Retina (tissue), 1 donor: ENCODE data around the gene GNG7.

Source experiments
- DNase-seq: peaks from one replicate; pipeline ENCODE4 v3.0.0-alpha.2; 2016

Gene GNG7

DNA sequence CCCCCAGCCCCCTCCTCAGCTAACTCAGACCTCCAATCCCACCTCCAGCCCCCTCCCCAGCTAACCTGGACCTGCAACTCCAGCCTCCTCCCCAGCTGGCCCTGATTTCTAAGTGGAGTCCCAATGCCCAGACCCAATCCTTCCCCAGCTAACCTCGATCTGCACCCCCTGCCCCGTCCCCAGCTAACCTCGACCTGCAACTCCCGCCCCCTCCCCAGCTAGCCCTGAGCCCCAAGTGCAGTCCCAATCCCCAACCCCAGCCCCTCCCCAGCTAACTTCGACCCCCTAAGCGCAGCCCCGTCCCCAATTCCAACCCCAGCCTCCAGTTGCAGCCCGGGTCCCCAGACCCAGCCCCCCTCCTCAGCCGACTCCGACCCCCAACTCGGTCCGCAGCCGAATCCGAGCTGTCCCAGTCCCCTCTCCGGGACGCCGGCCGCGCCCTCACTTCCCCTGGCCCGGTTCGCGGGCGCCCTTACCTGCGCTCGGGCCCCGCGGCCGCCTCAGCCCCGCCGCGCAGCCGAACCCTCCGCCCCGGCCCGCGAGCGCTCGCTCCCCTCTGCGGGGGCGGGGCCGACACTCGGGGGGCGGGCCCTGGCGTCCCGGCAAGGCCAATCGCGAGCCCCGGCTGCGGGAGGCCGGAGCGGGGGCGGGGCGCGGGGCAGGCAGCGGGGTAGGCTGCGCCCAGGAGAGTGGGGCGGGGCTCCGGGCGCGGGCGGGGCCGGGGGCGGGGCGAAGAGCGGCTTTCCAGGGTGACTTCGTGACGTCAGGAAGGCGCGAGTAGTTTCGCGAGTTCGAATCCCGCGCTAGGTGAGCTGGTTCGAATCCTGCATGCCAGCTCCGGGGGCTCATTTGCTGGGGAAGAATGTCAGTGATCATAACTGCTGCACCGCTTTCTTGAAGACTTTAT is at the start of gene GNG7:
Gene GNG7, minus strand, starts transcription at position 525 of the 907 bp plus-strand sequence. CDS start 182,006 bp downstream, outside the sequence.
- DNase-seq = peak; percentile 57

DNA sequence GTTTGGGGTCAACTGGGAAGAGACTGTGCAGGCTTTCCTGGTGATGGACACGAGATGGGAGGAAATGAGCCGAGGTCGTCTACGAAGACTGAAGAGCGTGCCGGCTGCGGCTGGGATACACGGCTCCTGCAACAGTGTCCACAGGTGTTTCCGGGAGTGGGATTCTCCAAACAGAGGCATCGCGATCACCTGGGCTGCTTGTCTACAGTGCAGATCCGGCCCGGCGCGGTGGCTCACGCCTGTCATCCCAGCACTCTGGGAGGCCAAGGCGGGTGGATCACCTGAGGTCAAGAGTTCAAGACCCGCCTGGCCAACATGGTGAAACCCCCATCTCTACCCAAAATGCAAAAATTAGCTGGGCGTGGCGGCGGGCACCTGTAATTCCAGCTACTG is 48.9 kb upstream of the GNG7 start:
- DNase-seq = no peak

DNA sequence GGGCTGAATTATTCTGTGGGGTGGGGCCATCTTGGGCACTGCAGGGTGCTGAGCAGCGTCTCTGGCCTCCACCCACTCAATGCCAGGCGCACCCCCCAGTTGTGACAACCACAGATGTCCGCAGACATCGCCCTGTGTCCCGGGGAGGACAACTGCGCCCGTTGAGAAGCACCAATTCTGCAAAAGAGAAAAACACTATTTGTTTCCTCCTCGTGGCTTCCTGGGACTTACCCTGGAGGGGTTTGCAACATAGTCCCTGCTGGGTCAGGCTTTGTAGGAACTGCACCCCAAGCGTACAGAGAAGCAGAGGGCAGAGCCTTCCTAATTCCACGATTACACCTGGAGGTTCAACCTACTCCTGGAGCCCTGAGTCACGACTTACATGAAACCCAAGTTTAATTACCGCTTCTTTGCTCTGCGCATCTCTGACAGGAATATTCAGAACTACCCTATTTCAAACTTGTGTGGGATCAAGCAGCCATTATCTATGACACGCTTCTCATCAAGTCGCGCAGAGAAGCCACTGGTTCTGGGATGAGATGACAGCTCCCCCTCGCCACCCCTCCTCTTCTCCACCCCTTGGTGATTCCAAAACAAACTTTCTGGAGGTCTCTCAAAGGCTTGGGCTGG is 48.4 kb upstream of the GNG7 start:
- DNase-seq = no peak

DNA sequence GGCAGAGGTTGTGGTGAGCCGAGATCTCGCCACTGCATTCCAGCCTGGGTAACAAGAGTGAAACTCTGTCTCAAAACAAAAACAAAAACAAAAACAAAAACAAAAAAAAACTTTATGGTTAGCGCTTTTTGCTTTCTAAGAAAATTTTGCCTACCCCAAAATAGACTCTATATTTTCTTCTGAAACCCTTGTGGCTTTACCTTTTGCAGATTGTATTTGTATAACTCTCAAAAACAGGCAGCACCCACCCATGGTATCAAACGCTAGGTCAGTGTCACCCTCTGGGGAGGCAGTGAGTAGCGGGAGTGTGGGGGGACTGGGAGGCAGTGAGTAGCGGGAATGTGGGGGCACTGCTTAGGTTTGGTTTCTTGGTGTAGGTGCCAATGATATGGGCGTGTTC is 44.9 kb upstream of the GNG7 start:
- DNase-seq = no peak

DNA sequence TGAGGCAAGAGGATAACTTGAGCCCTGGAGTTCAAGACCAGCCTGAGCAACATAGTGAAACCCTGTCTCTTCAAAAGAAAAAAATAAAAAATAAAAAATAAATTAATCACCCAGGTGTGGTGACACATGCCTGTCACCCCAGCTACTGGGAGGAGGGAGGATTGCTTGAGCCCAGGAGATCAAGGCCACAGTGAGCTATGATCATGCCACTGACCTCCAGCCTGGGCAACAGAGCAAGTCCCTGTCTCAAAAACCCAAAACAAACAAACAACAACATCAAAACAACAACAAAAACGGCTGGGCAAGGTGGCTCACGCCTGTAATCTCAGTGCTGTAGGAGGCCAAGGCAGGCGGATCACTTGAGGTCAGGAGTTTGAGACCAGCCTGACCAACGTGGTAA is 41.6 kb upstream of the GNG7 start:
- no peak for DNase-seq

DNA sequence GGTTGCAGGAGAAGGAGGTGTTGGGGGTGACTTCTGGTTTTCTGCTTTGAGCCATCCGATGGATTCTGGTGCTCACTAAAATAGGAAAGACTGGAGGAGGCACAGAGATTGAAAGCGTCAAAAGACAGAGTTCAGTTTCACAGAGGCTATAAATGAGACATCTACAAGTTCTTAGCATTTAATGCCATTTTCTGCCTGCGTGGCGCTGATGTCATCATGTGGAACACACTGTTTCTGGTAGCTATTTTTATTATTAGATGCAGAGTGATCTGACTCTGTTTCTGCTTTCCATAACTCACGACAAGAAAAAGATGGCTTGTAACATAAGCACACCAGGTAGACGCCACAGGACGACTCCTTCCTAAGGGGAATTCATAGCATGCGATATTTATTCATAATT is 40.6 kb upstream of the GNG7 start:
- DNase-seq = no peak

DNA sequence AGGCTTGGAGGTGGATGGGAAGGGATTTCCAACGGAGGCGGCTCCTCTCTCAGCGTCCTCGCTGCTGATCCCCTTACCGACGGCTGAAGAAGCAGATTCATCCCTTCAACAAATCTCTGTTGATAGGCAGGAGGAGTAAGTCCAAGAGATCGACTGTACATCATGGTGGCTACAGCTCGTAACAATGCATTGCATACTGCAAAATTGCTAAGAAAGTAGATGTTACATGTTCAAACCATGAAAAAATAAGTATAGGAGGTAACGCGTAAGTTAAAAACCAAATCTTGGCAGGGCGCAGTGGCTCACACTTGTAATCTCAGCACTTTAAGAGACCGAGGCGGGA is 37.8 kb upstream of the GNG7 start:
- no peak for DNase-seq

DNA sequence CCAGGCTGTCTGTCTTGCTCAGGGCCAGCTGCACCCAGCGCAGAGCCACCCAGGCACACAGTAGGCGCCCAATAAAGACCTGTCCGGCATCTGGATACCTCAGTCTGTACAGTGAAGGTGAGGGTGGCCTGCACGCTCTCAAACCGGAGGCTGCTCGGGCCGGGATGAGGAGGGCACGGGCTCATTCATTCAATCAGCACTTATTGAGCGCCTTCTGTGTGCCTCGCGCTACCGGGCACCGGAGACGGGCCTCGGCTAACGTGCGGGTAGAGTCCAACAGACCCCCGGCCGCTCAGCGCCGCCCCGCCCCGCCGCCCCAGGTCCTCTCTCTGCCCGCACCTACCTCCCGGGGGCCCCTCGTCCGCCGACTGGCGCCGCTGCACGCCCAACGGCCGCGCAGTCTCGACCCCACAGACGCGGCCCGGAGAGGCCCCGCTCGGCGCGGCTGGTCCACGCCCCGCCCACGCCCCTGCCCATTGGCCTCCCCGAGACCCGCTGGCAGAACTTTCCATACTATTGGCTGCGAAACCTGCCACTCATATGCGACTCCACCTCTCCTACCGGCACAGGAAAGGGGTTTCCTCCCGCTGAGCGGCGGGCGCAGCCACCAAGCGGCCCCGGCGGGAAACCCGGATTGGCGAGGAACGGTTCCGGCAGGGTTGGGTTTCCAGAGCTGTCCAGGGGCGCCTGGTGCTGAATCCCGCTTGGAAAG is 37.3 kb upstream of the GNG7 start, which contains the start of gene SLC39A3:
Gene SLC39A3, minus strand, starts transcription at position 416 of the 712 bp plus-strand sequence. CDS start 2,760 bp downstream, outside the sequence.
- peak; percentile 97 for DNase-seq

DNA sequence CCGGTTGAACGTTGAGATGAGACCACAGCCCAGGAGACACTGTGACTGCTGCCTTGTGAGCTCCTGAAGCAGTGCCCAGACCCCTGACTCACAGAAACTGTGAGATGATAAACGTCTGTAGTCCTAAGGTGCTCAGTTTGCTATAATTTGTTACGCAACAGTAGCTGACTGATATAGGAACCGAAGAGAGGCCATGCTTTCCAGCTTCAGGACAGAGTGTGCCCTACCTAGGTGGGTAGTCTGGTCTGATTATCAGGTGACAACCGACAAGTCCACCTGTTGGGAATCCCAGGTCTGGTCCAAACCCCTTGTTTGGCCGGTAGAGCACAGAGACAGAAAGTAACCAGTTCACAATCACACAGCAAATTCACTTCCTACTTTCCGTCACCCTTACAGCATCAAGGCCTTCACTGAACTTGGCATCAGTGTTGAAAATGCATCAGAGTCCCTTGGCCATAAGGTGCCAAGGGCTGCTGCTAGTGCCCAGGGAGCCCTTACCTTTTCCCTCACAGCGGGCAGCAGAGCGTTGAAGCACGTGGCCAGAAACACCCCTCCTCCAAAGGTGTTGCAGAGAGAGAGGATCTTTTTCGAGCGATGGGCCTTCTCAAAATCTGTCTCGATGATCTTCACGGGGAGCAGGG is 34.2 kb upstream of the GNG7 start:
- DNase-seq = no peak

DNA sequence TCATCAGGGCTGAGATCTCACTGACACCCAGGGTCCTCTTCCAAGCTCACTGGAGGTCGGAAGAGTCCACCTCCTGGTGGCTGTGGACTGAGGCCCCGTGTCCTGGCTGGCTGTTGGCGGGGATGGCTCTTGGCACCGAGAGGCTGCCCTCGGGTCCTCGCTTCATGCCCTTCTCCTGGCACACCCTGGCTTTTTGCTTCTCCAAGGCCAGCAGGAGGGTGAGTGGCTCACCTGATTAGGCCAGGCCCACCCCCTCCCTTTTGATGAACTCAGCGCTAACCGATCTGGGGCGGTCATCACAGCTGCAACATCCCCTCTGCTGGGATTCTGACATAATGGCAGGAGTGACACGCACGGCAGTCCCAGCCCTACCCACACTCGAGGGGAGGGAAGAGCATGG is 32.9 kb upstream of the GNG7 start:
- no peak for DNase-seq

DNA sequence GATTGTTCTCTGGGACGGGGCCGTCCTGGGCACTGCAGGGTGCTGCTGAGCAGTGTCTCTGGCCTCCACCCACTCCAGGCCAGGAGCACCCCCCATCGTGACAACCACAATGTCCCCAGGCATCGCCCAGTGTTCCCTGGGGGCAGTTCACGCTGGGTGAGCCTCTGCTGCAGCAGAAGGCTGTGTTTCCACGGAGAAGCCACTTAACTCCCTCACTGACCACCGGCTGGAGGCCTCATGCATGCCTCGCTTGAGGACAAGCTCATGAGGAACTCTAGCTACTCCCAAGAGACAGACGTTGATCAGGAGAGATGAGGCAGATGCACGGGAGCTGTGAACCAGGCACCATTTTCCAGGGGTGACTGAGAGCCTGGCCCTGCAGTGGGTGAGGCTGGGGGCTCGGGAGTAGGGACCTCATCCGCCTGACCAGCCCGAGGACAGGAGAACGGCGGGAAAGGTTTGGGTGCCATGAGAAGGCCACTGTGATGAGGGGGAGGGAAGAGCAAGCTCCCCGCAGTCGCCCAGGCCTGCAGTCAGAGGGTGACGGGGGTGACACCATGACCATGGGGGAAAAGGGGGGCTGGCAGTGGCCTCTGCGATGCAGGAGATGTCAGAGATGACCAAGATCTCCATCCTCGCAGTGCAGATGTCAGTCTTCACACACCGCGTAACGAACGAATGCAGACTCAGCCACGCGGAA is 32.2 kb upstream of the GNG7 start:
- no peak for DNase-seq

DNA sequence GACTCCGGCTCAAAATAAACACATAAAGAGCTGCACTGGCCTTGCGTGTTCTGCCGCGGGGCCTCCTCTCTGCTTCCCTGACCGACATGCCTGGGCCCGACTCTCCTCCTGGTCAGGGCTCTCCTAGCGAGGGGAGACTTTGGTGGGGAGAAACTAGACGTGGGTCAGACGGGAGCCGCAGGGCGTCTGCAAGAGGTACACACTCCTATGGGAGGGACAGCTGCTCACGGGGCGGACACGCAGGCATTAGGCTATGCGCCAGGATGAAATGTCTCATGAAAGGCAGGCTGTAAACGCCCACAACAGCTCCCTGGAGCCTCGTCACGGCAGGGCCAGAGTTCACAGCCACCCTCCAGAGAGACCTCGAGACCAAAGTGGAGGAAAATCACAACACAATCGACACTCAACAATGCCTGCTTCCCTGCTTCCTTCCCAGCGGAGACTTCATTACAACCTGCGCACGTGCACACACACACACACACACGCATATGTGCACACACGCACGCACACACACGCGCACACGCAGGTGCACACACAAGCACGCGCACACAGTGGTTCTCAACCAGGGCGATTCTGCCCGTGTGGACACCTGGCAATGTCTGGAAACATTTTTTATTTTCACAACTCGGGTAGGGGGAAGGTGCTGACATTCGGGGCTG is 31.6 kb upstream of the GNG7 start:
- DNase-seq = no peak

DNA sequence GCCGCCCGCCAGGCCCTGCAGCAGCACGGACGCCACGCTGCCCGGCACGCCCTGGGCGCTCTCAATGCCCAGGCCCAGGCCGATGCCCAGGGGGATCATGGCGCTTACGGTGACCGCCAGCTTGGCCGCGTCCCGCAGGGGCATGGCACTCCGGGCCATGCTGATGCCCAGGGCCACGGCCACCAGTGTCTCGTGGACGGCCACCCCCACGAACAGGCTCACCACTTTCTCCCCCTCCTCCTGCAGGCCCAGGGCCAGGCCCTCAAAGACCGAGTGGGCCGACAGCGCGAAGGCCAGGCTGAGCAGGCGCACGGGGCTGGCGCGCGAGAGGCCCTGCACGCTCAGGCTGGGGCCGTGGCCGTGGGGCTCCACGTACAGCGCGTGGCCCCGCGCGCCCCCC is 30.4 kb upstream of the GNG7 start:
- DNase-seq = no peak

DNA sequence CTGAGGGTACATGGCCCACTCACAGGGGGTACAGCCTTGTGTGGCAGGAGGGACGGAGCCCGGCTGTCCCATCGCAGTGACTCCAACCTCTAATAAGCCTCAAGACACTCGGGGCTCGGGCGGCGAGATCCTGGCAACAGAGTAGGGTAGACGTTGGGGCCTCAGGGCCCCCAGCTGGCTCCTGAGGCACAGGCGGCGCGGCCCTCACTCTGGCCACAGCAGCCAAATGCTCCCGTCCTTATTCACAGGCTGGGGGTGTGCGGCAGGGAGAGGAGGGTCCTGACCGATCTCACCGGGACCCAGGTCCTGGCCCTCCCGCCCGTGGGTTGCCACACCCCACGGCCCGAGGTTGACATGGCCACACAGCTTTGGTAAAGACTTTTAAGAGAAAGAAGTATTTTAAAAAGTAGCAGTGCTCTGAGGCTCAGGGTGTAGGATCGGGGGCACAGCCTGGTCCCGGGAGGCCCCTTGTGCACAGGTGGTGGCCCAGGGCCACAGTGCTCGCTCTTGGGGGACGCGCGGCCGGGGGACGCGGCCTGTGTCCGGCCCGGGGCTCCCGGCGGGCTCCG is 29.7 kb upstream of the GNG7 start:
- DNase-seq = no peak

DNA sequence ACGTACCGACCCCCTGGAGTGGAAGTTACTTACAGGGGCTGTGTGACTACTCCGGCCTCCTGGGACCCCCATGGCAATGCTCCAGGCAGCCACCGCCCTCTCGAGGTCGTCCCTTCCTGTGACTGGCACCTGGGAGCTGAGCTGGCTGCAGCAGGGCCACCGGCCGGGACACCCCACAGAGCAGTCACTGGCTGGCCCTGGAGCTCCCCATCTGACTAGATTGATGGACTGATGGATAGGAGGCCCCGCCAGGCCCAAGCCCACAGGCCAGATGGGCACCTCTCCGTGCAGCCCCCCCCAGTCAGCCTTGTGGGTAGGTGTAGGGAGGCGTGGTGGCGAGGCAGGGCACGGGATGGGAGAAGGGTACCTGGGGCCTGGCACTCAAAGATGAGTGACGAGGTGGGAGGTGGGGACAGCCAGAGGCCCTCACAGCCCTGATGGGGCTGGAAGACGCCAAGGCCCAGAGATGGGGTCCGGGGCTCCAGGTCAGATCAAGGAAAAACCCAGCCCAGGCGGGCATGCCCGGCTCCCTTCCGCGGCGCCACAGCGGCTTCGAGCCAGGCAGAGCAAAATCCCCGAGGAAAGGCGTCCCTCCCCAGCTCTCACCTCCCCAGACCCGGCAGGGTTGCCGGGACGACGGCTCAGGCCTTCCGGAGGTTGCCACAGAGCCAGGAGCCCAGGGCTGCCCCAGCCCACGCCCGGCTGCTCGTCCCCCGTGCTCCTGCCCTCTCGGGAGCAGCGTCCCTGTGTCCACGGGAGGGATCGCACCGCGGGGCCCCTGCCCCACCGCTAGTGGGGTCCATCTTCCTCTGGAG is 28.9 kb upstream of the GNG7 start:
- DNase-seq = no peak

DNA sequence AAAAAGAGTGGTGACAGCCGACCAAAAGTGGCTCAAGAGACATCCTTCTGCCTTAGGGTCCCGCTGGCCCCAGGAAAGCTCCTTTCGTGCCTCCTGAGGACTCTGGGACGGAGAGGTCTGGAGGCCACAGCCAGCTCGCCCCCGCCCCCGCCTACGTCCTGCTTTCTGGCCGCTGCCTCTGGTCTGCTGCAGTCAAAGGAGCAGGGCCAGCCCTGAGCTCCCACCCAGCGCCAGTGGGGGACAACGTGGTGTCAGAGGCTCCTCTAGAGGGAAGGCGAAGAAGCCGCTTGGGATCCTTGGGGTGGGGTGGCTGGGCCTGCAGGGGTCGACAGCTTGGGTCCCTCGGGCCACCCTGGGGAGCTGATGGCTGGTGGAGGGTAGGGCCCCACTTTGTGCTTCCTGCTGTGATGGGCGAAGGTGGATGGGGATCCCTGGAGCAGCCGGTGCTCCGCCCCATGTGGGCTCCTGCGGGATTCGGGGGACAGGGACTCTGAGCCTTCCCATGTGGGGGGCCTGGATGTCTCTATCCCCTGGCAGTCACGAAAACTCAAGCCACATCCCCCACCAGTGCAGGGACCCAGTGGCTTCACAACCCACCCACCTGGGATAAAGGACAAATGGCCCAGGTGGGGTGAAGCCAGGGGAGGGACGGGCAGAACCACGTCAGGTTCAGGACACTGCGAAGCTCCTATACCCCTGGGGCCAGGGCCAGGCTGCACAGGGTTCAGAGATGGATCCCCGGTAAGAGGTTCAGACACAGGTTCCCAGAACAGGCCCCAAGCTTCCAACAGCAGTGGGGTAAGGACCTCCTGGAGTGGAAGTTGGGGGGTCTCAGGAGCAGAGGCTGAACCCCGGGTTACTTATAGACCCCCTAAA is 27.7 kb upstream of the GNG7 start:
- DNase-seq = no peak

DNA sequence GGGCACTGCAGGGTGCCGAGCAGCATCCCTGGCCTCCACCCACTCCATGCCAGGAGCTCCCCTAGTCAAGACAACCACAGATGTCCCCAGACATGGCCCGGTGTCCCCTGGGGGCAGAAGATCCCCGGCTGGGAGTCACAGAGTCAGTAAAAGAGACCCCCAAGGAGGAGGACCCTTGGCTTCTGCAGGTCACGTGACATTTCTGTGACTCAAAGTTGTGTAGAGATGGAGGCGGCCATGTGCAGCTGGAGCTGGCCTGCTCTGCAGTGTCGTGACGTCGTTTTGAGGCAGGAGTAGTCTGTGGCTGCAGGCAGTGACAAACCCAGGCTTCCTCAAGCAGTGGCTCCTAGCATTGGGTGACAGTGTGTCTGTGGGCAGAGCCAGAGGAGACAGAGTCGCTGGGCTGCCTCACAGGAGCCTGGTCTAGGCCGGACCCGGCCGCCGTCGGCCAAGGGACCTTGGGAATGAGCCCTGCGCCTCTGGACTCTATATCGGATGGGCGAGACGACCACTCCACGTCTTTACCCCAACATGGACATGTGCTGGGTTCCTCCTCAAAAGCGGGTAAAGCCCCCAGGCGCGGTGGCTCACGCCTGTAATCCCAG is 26.4 kb upstream of the GNG7 start:
- no peak for DNase-seq

DNA sequence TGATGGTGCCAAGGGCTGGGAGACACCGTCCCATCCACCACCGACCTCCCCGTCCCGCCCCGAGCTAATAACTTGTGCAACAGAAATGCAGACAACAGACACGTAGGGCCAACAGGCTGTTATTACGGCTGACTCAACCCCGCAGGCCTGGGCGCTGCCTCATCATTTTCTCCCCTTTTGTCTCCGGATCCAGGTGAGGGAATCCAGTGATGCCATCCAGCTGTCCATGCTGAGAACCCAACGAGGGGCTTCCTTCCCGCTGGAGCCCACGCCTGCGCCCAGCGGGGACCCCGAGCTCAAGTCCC is 25.1 kb upstream of the GNG7 start:
- no peak for DNase-seq

DNA sequence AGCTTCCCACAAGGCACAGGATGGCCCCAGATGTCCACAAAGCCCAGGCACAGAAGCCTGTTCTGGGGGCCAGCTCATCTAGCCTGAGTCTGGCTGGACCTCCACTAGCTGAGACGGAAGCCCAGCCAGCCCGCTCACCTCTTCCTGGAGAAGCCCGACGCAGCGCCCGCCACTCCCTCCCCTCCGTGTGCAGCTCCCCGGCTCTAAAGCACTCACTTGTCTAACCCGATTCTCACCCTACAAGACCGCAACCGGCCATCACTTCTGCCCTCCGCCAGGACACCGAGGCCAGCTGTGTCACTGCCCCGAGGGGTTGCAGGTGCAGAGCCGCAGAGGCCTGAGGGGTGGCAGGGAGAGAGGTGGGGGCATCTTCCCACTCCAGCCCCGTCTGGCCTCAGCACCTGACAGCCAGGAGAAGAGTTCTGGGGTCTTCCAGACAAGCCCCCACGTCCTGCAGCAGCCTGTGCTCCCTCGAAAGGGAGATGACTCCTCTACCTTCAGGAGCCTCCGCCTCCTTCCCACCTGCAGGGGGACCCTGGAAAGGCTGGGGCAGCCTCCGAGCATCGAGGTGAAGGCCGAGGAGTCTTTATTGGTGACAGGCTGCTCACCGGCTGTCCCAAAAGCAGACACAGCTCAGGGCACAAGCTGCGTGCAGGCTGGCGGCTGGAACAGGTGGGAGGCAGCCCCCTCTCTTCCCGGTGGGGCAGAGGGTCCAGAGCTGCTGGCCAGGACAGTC is 24.6 kb upstream of the GNG7 start:
- no peak for DNase-seq
